ENCODE results near the gene ANXA11.
A peak's percentile ranks its signal among the peaks of the same experiment; 100 is the strongest.

ANXA11 gene

DNA sequence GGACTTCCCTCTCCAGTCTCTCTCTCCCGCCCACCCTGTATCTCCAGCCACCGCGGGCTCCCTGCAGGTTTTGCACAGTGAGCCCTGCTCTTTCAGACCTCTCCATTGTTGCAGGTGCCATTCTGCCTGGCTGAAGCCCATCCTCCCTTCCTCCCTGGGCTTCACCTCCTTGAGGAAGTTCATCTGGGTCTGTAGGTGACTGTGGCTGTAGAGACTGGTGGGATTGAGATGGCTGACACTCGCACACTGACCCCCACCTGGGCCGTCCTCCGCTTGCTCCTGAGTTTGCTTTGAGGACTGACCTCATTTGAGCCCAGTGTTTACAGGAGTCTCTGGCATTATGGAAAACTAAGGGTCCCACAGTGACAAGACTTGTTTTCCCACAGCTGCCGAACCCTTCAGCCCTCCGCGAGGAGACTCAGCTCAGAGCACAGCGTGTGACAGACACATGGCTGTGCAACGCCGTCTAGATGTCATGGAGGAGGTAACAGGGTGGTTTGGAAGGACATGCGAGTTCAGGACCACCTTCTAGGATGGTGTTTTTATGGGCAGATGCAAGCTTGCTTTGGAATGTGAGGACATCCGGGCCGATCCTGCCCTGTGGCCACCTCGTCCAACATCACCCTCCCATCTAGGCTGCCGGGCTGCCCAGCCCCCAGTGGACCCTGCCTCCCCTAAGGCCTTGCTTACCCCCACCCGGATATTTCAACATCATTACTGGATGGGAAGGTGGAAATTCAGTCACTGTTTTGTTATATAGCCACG lies 63.5 kb downstream of the ANXA11 start:
- H3K9me3 Mint-ChIP-seq, result no peaks in the 10 kb centered on the region
- H3K36me3 Mint-ChIP-seq (ENCODE audit: low read depth), result no peaks in the 10 kb centered on the region

GRCh38 chr10:80140251-80140650 lies 65.1 kb downstream of the ANXA11 start:
- Mint-ChIP-seq H3K4me1 (peaks cover 49% of the 10 kb centered on the region), H3K27me3 (ENCODE audit: low read depth) (peaks cover 6% of the 10 kb centered on the region), H3K4me3 (no peak overlapping the region), H3K27ac (peak overlapping the region in 2 of 3 experiments; percentile 23 to 99), H3K9me3 (no peaks in the 10 kb centered on the region), H3K36me3 (ENCODE audit: low read depth) (no peaks in the 10 kb centered on the region)
- TF ChIP-seq, protein P1, sequence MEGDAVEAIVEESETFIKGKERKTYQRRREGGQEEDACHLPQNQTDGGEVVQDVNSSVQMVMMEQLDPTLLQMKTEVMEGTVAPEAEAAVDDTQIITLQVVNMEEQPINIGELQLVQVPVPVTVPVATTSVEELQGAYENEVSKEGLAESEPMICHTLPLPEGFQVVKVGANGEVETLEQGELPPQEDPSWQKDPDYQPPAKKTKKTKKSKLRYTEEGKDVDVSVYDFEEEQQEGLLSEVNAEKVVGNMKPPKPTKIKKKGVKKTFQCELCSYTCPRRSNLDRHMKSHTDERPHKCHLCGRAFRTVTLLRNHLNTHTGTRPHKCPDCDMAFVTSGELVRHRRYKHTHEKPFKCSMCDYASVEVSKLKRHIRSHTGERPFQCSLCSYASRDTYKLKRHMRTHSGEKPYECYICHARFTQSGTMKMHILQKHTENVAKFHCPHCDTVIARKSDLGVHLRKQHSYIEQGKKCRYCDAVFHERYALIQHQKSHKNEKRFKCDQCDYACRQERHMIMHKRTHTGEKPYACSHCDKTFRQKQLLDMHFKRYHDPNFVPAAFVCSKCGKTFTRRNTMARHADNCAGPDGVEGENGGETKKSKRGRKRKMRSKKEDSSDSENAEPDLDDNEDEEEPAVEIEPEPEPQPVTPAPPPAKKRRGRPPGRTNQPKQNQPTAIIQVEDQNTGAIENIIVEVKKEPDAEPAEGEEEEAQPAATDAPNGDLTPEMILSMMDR (IDR thresholded peaks at IDR 0.05; ENCODE audit: unreplicated experiment in 3 of 3), result no peak

More for the DNA sequence above, 63.5 kb downstream of the ANXA11 start:
- TF ChIP-seq, protein P1 (IDR thresholded peaks at IDR 0.05; ENCODE audit: unreplicated experiment in 3 of 3), result no peak
- H3K4me1 Mint-ChIP-seq, result peaks cover 35% of the 10 kb centered on the region
- H3K27ac Mint-ChIP-seq, result no peak overlapping the region
- peaks cover 6% of the 10 kb centered on the region for H3K27me3 Mint-ChIP-seq (ENCODE audit: low read depth)
- H3K4me3 Mint-ChIP-seq, result no peak overlapping the region

- Mint-ChIP-seq H3K9me3 (no peaks in the 10 kb centered on the region), H3K27ac (peak overlapping the region in 2 of 3 experiments; percentile 90 to 99), H3K4me3 (peak overlapping the region in 1 of 3 experiments; percentile 22), H3K4me1 (peaks cover 49% of the 10 kb centered on the region), H3K36me3 (ENCODE audit: low read depth) (no peaks in the 10 kb centered on the region), H3K27me3 (ENCODE audit: low read depth) (no peaks in the 10 kb centered on the region)
- TF ChIP-seq, protein P1 (IDR thresholded peaks at IDR 0.05; ENCODE audit: unreplicated experiment in 3 of 3), result no peak
These were observed 66.1 kb downstream of the ANXA11 start for GRCh38 chr10:80139265-80139664.

- Mint-ChIP-seq H3K4me3 (peak overlapping the region in 2 of 3 experiments; percentile 58 to 79), H3K9me3 (no peaks in the 10 kb centered on the region)
- TF ChIP-seq, protein P1 (IDR thresholded peaks at IDR 0.05; ENCODE audit: unreplicated experiment in 3 of 3), result no peak
These were observed 67.4 kb downstream of the ANXA11 start for GRCh38 chr10:80137920-80138319.

GRCh38 chr10:80137031-80137862 lies 68.1 kb downstream of the ANXA11 start:
- Mint-ChIP-seq H3K27ac (peak overlapping the region; percentile 86 to 99 (median 97)), H3K9me3 (no peaks in the 10 kb centered on the region), H3K4me3 (peak overlapping the region in 2 of 3 experiments; percentile 40 to 49), H3K4me1 (peaks cover 50% of the 10 kb centered on the region), H3K27me3 (ENCODE audit: low read depth) (peaks cover 13% of the 10 kb centered on the region), H3K36me3 (ENCODE audit: low read depth) (no peaks in the 10 kb centered on the region)
- TF ChIP-seq, protein P1 (IDR thresholded peaks at IDR 0.05; ENCODE audit: unreplicated experiment in 3 of 3), result no peak

More at GRCh38 chr10:80137920-80138319, 67.4 kb downstream of the ANXA11 start:
- no peaks in the 10 kb centered on the region for H3K36me3 Mint-ChIP-seq (ENCODE audit: low read depth)
- H3K27ac Mint-ChIP-seq, result peak overlapping the region; percentile 72 to 99 (median 96)
- H3K4me1 Mint-ChIP-seq, result peaks cover 47% of the 10 kb centered on the region
- peaks cover 10% of the 10 kb centered on the region for H3K27me3 Mint-ChIP-seq (ENCODE audit: low read depth)
